Measurements from ENCODE around the gene ZNF341. TPM values are rescaled to one million over a fixed set of nuclear protein-coding genes. Genes with fewer than 3 reads are reported as not detected.

Gene ZNF341
- polyA plus RNA-seq, 1 donor from 2014 or later, result 1.2 TPM

GRCh38 chr20:33835615-33836172, 103.9 kb downstream of the ZNF341 start:
- no peak overlapping the region for H3K4me3 ChIP-seq (ENCODE audit: low read length)
- no peaks in the 10 kb centered on the region for H3K36me3 ChIP-seq (ENCODE audit: insufficient read depth, low read length)
- no peak overlapping the region for H3K27ac ChIP-seq (ENCODE audit: low read length)
- no peaks in the 10 kb centered on the region for H3K9me2 ChIP-seq (ENCODE audit: insufficient read depth, low read length)
- H3K79me2 ChIP-seq (replicated peaks; ENCODE audit: insufficient read depth, low read length), result peaks cover 9% of the 10 kb centered on the region
- H3K27me3 ChIP-seq (ENCODE audit: insufficient read depth, low read depth, low read length), result no peaks in the 10 kb centered on the region
- H3F3A ChIP-seq (ENCODE audit: insufficient read depth, low read length, poor library complexity, severe bottlenecking), result no peaks in the 10 kb centered on the region
- H3K9ac ChIP-seq (ENCODE audit: low read length), result no peak overlapping the region
- no peak overlapping the region for H2AFZ ChIP-seq (ENCODE audit: low read depth, low read length)
- H4K20me1 ChIP-seq (ENCODE audit: insufficient read depth), result no peaks in the 10 kb centered on the region
- no peaks in the 10 kb centered on the region for H3K9me3 ChIP-seq (ENCODE audit: low read length)
- no peak for TF ChIP-seq REST (IDR thresholded peaks at IDR 0.05; ENCODE audit: borderline replicate concordance)
- no peak for TF ChIP-seq EZH2 (IDR thresholded peaks at IDR 0.05; ENCODE audit: borderline replicate concordance, insufficient read depth, low read length, poor library complexity, severe bottlenecking)
- TF ChIP-seq SMC3 (conservative IDR thresholded peaks at IDR 0.05; ENCODE audit: poor library complexity), result no peak
- no peak for TF ChIP-seq POLR2AphosphoS5 (IDR thresholded peaks at IDR 0.05)
- H3K4me2 ChIP-seq (ENCODE audit: low read length), result no peak overlapping the region

- no peak overlapping the region for H2AFZ ChIP-seq (ENCODE audit: low read depth, low read length)
- no peaks in the 10 kb centered on the region for H4K20me1 ChIP-seq (ENCODE audit: insufficient read depth)
- H3K79me2 ChIP-seq (replicated peaks; ENCODE audit: insufficient read depth, low read length), result peaks cover 9% of the 10 kb centered on the region
These were observed 104.5 kb downstream of the ZNF341 start for GRCh38 chr20:33836277-33836676.

More at GRCh38 chr20:33836277-33836676, 104.5 kb downstream of the ZNF341 start:
- Histone ChIP-seq H3K9me2 (ENCODE audit: insufficient read depth, low read length) (no peaks in the 10 kb centered on the region), H3K9ac (ENCODE audit: low read length) (no peak overlapping the region), H3K27ac (ENCODE audit: low read length) (no peak overlapping the region), H3K36me3 (ENCODE audit: insufficient read depth, low read length) (no peaks in the 10 kb centered on the region), H3F3A (ENCODE audit: insufficient read depth, low read length, poor library complexity, severe bottlenecking) (no peaks in the 10 kb centered on the region), H3K4me2 (ENCODE audit: low read length) (no peak overlapping the region), H3K27me3 (ENCODE audit: insufficient read depth, low read depth, low read length) (no peaks in the 10 kb centered on the region), H3K4me3 (ENCODE audit: low read length) (no peak overlapping the region), H3K9me3 (ENCODE audit: low read length) (no peaks in the 10 kb centered on the region)
- TF ChIP-seq TAF1 (IDR thresholded peaks at IDR 0.05; ENCODE audit: low read depth) (no peak), CTCF (IDR thresholded peaks at IDR 0.05; ENCODE audit: poor library complexity, severe bottlenecking) (no peak)

Measured in neural cell (in vitro differentiated cells).